ENCODE results near the gene OR2T10.
"Not testable (repeated sequence)": the region's sequence is repeated elsewhere in the genome, so short reads cannot be mapped to it uniquely, and the experiment has no call there.

DNA sequence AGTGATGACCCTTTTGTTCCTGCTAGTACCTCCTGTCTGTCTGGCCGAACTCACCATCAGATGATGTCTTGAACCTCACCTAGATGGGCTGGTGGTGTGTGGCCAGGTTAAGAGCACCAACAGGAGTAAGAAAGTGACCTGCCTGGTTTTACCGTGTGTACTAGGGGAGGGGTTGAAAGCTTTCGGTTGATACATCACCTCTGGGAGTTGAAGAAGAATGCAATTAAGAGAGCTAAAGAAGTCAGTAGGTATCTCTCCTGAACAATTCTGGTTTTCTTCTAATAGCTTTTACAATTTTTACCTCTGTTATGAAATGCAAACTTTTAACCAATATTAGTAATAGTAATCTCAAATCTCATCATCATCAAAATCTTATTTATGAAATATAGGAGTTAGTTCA, 34.8 kb downstream of the OR2T10 start, which contains the start of gene OR2T29:
- TF ChIP-seq YBX1 (IDR thresholded peaks at IDR 0.05); ZBED1 (IDR thresholded peaks at IDR 0.05; ENCODE audit: borderline replicate concordance); POLR2AphosphoS5 (IDR thresholded peaks at IDR 0.05; ENCODE audit: low read length); CREB1 (IDR thresholded peaks at IDR 0.05; ENCODE audit: low read depth): not testable (repeated sequence)
